K562 (cell line): ENCODE results near the gene STRN3.
"Not testable (repeated sequence)": the region's sequence is repeated elsewhere in the genome, so short reads cannot be mapped to it uniquely, and the experiment has no call there.

Experiments
- KLF6 ChIP-seq: fragments of 250-450 bp; sonication (Bioruptor Pico); IDR thresholded peaks from 2 replicates; pipeline ENCODE4 v1.4.0; 2020; ENCODE audit warnings: mild to moderate bottlenecking, moderate library complexity, borderline replicate concordance
- RAD21 ChIP-seq, 2 experiments: fragments of 250-450 bp in 1 of 2; fragments of 450-650 bp in 1 of 2; sonication (Bioruptor Pico) in 1 of 2; formaldehyde crosslinking in 1 of 2; IDR thresholded peaks in 1 of 2; conservative IDR thresholded peaks in 1 of 2; 2 replicates each; pipeline versions ENCODE4 v1.4.0 to v1.8.0; 2020 to 2022; ENCODE audit warnings: mild to moderate bottlenecking in 2 of 2, moderate library complexity in 1 of 2
- SP2 ChIP-seq: IDR thresholded peaks from 2 replicates; pipeline ENCODE4 v1.6.1; 2011; ENCODE audit warnings: mild to moderate bottlenecking, low read depth, low read length, moderate library complexity; ENCODE audit not compliant: poor library complexity, severe bottlenecking; ENCODE audit errors: extremely low read depth
- TFAP4 ChIP-seq: sonication (generic); formaldehyde crosslinking; IDR thresholded peaks from 2 replicates; pipeline ENCODE4 v1.8.0; 2022; ENCODE audit warnings: missing genetic modification reagents, mild to moderate bottlenecking, moderate library complexity, borderline replicate concordance
- TRIM24 ChIP-seq, 2 experiments: fragments of 450-650 bp; IDR thresholded peaks; 2 replicates each; pipeline ENCODE4 v1.6.1; 2016
- TSHZ1 ChIP-seq: fragments of 250-450 bp; sonication (Bioruptor Pico); IDR thresholded peaks from 2 replicates; pipeline ENCODE4 v1.4.0; 2020; ENCODE audit warnings: mild to moderate bottlenecking, moderate library complexity
- WHSC1 ChIP-seq: IDR thresholded peaks from one replicate; pipeline ENCODE4 v1.6.1; 2012; ENCODE audit warnings: low read length, control low read depth, inconsistent platforms
- ZBTB1 ChIP-seq: sonication (generic); formaldehyde crosslinking; IDR thresholded peaks from 2 replicates; pipeline ENCODE4 v1.8.1; 2023; ENCODE audit warnings: missing genetic modification reagents, low read depth, mild to moderate bottlenecking, borderline replicate concordance
- ZKSCAN8 ChIP-seq: fragments of 200-800 bp; sonication (Bioruptor generic); IDR thresholded peaks from 2 replicates; pipeline ENCODE4 v1.6.1; 2016; ENCODE audit warnings: missing genetic modification characterization, missing compliant biosample characterization
- ZNF175 ChIP-seq: fragments of 200-800 bp; sonication (Bioruptor generic); IDR thresholded peaks from 2 replicates; pipeline ENCODE4 v1.6.1; 2016; ENCODE audit warnings: low read depth, mild to moderate bottlenecking, missing genetic modification characterization, missing compliant biosample characterization

- TF ChIP-seq ZNF175; ZKSCAN8 (CRISPR knock-in tag); WHSC1; TRIM24 (IDR thresholded peaks at IDR 0.05); TSHZ1 (CRISPR knock-in tag); KLF6; TFAP4; SP2; ZBTB1 (CRISPR knock-in tag); RAD21 (CRISPR knock-in tag; conservative IDR thresholded peaks at IDR 0.05 in 1 of 2, IDR thresholded peaks at IDR 0.05 in 1 of 2): not testable (repeated sequence)
Observed at GRCh38 chr14:30897121-30897520, 129.1 kb downstream of the STRN3 start.
